Liver (tissue), 9 donors: ENCODE measurements around the gene SETBP1. TPM values are rescaled to one million over a fixed set of nuclear protein-coding genes. Genes with fewer than 3 reads are reported as not detected.

Experiments used
- DNase-seq: peaks from one replicate; pipeline ENCODE4 v3.0.0-alpha.2; 2017; ENCODE audit warnings: low spot score
- H3K27ac ChIP-seq, 2 donors: one replicate each; pipeline ENCODE4 v1.7.0; 2013; ENCODE audit warnings: inconsistent platforms in 2 of 2, low read length in 2 of 2, control low read depth in 1 of 2, low read depth in 1 of 2, mild to moderate bottlenecking in 1 of 2
- H3K27me3 ChIP-seq, 4 donors: one replicate each; pipeline versions ENCODE4 v1.6.1 to v1.7.0; 2013; ENCODE audit warnings: low read length in 3 of 4, inconsistent platforms in 1 of 4, mild to moderate bottlenecking in 1 of 4, moderate library complexity in 1 of 4; ENCODE audit not compliant: control insufficient read depth in 4 of 4, insufficient read depth in 4 of 4
- H3K36me3 ChIP-seq, 4 donors: one replicate each; pipeline versions ENCODE4 v1.6.1 to v1.7.0; 2013; ENCODE audit warnings: low read length in 3 of 4, mild to moderate bottlenecking in 3 of 4, low read depth in 1 of 4, moderate library complexity in 1 of 4; ENCODE audit not compliant: control insufficient read depth in 4 of 4, insufficient read depth in 3 of 4
- H3K4me1 ChIP-seq, 4 donors: one replicate each; pipeline versions ENCODE4 v1.6.1 to v1.7.0; 2013; ENCODE audit warnings: low read length in 3 of 4, mild to moderate bottlenecking in 3 of 4, moderate library complexity in 1 of 4; ENCODE audit not compliant: control insufficient read depth in 4 of 4, insufficient read depth in 4 of 4
- H3K4me3 ChIP-seq, 3 donors: one replicate each; pipeline versions ENCODE4 v1.6.1 to v1.7.0; 2013; ENCODE audit warnings: low read length in 3 of 3, control low read depth in 1 of 3, low read depth in 1 of 3, mild to moderate bottlenecking in 1 of 3
- H3K9ac ChIP-seq, 2 donors: one replicate each; pipeline ENCODE4 v1.7.0; 2013; ENCODE audit warnings: low read length in 2 of 2, mild to moderate bottlenecking in 2 of 2, moderate library complexity in 2 of 2, control low read depth in 1 of 2, low read depth in 1 of 2
- H3K9me3 ChIP-seq, 4 donors: one replicate each; pipeline versions ENCODE4 v1.6.1 to v1.7.0; 2013; ENCODE audit warnings: low read length in 3 of 4; ENCODE audit not compliant: control insufficient read depth in 4 of 4
- EGR1 ChIP-seq, 2 donors: IDR thresholded peaks; 2 replicates each; pipeline ENCODE4 v1.6.1; 2016 to 2018; ENCODE audit warnings: antibody characterized with exemption in 2 of 2, low read depth in 2 of 2
- FOXA1 ChIP-seq: IDR thresholded peaks from 2 replicates; pipeline ENCODE4 v1.6.1; 2016; ENCODE audit warnings: antibody characterized with exemption
- GABPA ChIP-seq, 2 donors: IDR thresholded peaks in 1 of 2; conservative IDR thresholded peaks in 1 of 2; 2 replicates each; pipeline ENCODE4 v1.6.1; 2016; ENCODE audit warnings: antibody characterized with exemption in 2 of 2, mild to moderate bottlenecking in 1 of 2, moderate library complexity in 1 of 2
- HNF4A ChIP-seq, 2 donors: conservative IDR thresholded peaks; 2 replicates each; pipeline ENCODE4 v1.6.1; 2016; ENCODE audit warnings: antibody characterized with exemption in 2 of 2, mild to moderate bottlenecking in 2 of 2
- HNF4G ChIP-seq: IDR thresholded peaks from 2 replicates; pipeline ENCODE4 v1.6.1; 2016; ENCODE audit warnings: antibody characterized with exemption
- JUND ChIP-seq, 2 donors: IDR thresholded peaks; 2 replicates each; pipeline ENCODE4 v1.6.1; 2016; ENCODE audit warnings: antibody characterized with exemption in 2 of 2
- NR2F2 ChIP-seq: IDR thresholded peaks from 2 replicates; pipeline ENCODE4 v1.6.1; 2016; ENCODE audit warnings: antibody characterized with exemption
- RAD21 ChIP-seq, 2 donors: IDR thresholded peaks; 2 replicates each; pipeline ENCODE4 v1.6.1; 2016; ENCODE audit warnings: antibody characterized with exemption in 2 of 2, mild to moderate bottlenecking in 2 of 2
- RXRA ChIP-seq, 2 donors: IDR thresholded peaks; 2 replicates each; pipeline ENCODE4 v1.6.1; 2017 to 2018; ENCODE audit warnings: antibody characterized with exemption in 2 of 2, mild to moderate bottlenecking in 1 of 2
- WGBS: extraction: QIAGEN DNeasy Blood & Tissue Kit; methylation state at CpG from one replicate; pipeline ENCODE4 v1.1.7; 2013; 5-methylcytosine and 5-hydroxymethylcytosine counted together
- polyA plus RNA-seq, 2 donors: library from polyadenylated mRNA; stranded (reverse) in 1 of 2; unstranded in 1 of 2; fragments of 200-250 nt in 1 of 2; fragments of >200 nt in 1 of 2; fragmentation: Nextera tagmentation in 1 of 2; extraction: Ambion mirVana in 1 of 2; gene quantifications; one replicate each; pipeline versions ENCODE4 v1.2.1 to v1.2.3, GENCODE V29; 2013 to 2015
- total RNA-seq, 2 donors: library from RNA; depleted of rRNA; stranded (reverse); fragments of >200 nt; gene quantifications; one replicate each; pipeline ENCODE4 v1.2.3, GENCODE V29; 2014
- TF ChIP-seq, protein P1 (sequence below): IDR thresholded peaks from 2 replicates; pipeline ENCODE4 v1.6.1; 2016; ENCODE audit warnings: antibody characterized with exemption
- TF ChIP-seq, protein P2 (sequence below): fragments of 150-350 bp; IDR thresholded peaks from 2 replicates; pipeline ENCODE4 v1.5.1; 2017; ENCODE audit warnings: improper control_type of control experiment, low read depth, low read length; ENCODE audit not compliant: missing input control
- TF ChIP-seq, protein P3 (sequence below): IDR thresholded peaks from 2 replicates; pipeline ENCODE4 v1.6.1; 2016; ENCODE audit warnings: antibody characterized with exemption, mild to moderate bottlenecking
- donor health status: healthy.
- donor health status: healthy.
- donor health status: healthy.
- donor health status: healthy.
- donor health status: healthy.

SETBP1 gene
- total and polyA plus RNA-seq, 4 donors: 2.5 to 15.8 (median 4.7) TPM

DNA sequence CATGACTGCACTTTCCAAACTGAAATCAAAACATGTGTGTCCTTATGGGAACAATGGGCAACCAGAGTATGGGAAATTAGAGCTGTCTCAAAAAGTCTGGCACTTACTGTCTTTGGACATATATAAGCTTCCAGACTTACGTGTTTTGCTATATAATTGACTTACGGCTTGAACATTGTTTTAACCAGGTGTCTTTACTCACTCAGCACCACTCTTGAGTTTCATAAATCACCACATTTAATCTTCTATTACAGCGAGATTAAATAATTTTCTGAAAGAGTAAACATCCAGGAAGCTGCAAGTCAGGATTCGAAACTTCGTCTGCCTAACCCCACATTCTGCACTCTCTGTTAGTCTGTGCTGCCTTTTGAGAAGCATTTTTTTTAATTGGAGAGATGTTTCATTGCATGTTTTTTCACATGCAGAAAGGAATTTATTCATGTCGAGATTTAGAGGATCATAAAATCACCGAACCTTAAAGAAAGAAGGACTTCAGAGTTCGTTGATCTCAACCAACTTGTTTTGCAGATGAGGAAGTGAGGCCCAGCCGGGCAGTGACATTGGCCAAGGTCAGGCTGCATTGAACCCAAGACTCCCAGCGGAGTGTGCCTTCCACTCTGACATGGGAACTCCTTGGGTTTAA lies 137.3 kb downstream of the SETBP1 start:
- 82% methylated on average over 10 of the region's 10 CpGs for WGBS
- TF ChIP-seq, protein P1, sequence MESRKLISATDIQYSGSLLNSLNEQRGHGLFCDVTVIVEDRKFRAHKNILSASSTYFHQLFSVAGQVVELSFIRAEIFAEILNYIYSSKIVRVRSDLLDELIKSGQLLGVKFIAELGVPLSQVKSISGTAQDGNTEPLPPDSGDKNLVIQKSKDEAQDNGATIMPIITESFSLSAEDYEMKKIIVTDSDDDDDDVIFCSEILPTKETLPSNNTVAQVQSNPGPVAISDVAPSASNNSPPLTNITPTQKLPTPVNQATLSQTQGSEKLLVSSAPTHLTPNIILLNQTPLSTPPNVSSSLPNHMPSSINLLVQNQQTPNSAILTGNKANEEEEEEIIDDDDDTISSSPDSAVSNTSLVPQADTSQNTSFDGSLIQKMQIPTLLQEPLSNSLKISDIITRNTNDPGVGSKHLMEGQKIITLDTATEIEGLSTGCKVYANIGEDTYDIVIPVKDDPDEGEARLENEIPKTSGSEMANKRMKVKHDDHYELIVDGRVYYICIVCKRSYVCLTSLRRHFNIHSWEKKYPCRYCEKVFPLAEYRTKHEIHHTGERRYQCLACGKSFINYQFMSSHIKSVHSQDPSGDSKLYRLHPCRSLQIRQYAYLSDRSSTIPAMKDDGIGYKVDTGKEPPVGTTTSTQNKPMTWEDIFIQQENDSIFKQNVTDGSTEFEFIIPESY: no peak
- TF ChIP-seq RAD21 (IDR thresholded peaks at IDR 0.05) (no peak), FOXA1 (no peak), HNF4A (conservative IDR thresholded peaks at IDR 0.05) (no peak)
- DNase-seq: no peak
- Histone ChIP-seq H3K9ac (no peak overlapping the region), H3K27ac (no peak overlapping the region), H3K4me1 (peaks cover 3 to 27% (median 7%) of the 10 kb centered on the region in 4 donors), H3K9me3 (no peaks in the 10 kb centered on the region), H3K4me3 (no peak overlapping the region), H3K27me3 (no peaks in the 10 kb centered on the region), H3K36me3 (no peaks in the 10 kb centered on the region)

DNA sequence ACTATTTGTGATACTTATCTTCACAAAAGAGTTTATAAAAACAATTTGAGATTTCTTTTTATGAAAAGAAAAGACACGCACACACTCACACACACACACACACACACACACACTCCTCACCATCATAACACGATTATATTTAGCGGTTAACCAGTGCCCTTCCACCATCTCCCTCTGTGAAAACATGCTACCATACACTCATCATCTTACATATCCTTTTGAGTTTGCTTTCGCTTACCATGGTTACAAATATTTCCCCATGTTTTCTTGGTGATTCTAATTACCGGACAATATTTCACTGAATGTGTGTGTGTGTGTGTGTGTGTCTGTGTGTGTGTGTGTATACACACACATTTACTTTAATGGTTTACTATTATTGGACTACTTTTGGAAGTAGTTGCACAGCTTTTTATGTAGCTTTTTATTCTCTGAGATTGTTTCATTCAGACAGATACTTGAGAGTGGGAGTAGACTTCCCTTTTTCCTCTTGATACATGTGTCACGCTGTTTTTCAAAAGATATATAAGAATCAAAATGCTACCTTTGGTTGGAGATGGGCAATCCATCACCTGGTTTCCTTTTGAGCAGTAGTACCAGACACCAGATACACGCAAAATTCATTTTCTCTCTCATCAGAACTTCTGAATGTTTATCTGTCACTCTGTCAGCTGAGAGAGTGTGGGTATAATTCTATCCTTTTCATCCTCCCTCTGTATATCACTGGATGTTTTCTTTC lies 138.1 kb downstream of the SETBP1 start:
- no peak overlapping the region for H3K27ac ChIP-seq
- H3K4me1 ChIP-seq: peaks cover 3 to 27% (median 7%) of the 10 kb centered on the region in 4 donors
- H3K4me3 ChIP-seq: no peak overlapping the region

More for the DNA sequence above, 138.1 kb downstream of the SETBP1 start:
- Histone ChIP-seq H3K9me3 (no peaks in the 10 kb centered on the region), H3K27me3 (no peaks in the 10 kb centered on the region), H3K9ac (no peak overlapping the region), H3K36me3 (no peaks in the 10 kb centered on the region)
- TF ChIP-seq RXRA (IDR thresholded peaks at IDR 0.05) (no peak), NR2F2 (no peak), HNF4G (no peak), HNF4A (conservative IDR thresholded peaks at IDR 0.05) (no peak), JUND (IDR thresholded peaks at IDR 0.05) (no peak), EGR1 (IDR thresholded peaks at IDR 0.05; ENCODE audit: low read depth in 2 of 2) (no peak), GABPA (IDR thresholded peaks at IDR 0.05 in 1 of 2, conservative IDR thresholded peaks at IDR 0.05 in 1 of 2) (no peak)
- TF ChIP-seq, protein P2, sequence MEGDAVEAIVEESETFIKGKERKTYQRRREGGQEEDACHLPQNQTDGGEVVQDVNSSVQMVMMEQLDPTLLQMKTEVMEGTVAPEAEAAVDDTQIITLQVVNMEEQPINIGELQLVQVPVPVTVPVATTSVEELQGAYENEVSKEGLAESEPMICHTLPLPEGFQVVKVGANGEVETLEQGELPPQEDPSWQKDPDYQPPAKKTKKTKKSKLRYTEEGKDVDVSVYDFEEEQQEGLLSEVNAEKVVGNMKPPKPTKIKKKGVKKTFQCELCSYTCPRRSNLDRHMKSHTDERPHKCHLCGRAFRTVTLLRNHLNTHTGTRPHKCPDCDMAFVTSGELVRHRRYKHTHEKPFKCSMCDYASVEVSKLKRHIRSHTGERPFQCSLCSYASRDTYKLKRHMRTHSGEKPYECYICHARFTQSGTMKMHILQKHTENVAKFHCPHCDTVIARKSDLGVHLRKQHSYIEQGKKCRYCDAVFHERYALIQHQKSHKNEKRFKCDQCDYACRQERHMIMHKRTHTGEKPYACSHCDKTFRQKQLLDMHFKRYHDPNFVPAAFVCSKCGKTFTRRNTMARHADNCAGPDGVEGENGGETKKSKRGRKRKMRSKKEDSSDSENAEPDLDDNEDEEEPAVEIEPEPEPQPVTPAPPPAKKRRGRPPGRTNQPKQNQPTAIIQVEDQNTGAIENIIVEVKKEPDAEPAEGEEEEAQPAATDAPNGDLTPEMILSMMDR: no peak
- TF ChIP-seq, protein P3, sequence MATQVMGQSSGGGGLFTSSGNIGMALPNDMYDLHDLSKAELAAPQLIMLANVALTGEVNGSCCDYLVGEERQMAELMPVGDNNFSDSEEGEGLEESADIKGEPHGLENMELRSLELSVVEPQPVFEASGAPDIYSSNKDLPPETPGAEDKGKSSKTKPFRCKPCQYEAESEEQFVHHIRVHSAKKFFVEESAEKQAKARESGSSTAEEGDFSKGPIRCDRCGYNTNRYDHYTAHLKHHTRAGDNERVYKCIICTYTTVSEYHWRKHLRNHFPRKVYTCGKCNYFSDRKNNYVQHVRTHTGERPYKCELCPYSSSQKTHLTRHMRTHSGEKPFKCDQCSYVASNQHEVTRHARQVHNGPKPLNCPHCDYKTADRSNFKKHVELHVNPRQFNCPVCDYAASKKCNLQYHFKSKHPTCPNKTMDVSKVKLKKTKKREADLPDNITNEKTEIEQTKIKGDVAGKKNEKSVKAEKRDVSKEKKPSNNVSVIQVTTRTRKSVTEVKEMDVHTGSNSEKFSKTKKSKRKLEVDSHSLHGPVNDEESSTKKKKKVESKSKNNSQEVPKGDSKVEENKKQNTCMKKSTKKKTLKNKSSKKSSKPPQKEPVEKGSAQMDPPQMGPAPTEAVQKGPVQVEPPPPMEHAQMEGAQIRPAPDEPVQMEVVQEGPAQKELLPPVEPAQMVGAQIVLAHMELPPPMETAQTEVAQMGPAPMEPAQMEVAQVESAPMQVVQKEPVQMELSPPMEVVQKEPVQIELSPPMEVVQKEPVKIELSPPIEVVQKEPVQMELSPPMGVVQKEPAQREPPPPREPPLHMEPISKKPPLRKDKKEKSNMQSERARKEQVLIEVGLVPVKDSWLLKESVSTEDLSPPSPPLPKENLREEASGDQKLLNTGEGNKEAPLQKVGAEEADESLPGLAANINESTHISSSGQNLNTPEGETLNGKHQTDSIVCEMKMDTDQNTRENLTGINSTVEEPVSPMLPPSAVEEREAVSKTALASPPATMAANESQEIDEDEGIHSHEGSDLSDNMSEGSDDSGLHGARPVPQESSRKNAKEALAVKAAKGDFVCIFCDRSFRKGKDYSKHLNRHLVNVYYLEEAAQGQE: no peak
- 91% methylated on average over 7 of the region's 7 CpGs for WGBS
- no peak for DNase-seq
